ENCODE results near the gene REX1BD.

DNA sequence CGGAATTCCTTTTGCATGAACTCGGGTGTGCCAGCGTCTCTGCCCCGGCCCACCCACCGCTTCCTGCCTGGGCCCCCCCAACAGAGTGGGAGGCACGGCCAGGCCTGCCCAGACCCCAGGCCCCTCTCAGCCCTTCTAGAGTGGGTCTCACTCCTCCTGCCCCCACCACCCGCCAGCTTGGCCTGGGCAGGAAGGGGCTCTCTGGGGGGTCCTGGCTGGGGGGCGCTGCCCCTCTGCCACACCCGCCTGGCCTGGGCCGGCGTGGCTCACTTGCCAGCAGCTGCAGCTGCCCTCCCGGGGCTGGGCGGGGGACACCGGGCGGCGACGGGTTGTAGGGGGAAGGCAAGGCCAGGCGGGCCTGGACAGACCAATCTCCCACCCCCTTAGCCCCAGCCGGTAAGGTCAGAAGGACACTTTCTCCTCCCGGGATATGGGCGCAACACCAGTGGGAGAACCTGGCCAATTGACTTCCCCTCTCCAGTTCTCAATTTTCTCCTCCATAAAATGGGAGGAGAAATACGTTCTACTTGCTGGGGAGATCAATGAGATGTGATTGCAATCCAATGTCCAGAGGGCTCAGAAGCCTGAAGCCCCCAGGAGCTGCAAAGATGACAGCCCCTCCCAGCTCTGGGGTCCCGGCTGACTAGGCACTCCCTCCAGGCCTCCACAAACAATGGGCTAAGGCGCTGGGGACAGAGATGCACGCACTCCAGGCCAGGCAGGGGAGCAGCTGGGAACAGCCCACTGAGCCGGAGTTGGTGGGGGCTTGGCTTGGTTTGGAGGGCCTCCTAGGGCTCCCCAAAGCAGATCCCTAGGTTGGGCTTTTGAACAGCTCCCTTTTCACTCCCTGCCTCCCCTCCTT is 15.6 kb downstream of the REX1BD start:
- TF ChIP-seq, protein P1, sequence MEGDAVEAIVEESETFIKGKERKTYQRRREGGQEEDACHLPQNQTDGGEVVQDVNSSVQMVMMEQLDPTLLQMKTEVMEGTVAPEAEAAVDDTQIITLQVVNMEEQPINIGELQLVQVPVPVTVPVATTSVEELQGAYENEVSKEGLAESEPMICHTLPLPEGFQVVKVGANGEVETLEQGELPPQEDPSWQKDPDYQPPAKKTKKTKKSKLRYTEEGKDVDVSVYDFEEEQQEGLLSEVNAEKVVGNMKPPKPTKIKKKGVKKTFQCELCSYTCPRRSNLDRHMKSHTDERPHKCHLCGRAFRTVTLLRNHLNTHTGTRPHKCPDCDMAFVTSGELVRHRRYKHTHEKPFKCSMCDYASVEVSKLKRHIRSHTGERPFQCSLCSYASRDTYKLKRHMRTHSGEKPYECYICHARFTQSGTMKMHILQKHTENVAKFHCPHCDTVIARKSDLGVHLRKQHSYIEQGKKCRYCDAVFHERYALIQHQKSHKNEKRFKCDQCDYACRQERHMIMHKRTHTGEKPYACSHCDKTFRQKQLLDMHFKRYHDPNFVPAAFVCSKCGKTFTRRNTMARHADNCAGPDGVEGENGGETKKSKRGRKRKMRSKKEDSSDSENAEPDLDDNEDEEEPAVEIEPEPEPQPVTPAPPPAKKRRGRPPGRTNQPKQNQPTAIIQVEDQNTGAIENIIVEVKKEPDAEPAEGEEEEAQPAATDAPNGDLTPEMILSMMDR (IDR thresholded peaks at IDR 0.05; ENCODE audit: extremely low read depth in 1 of 2, insufficient read depth in 1 of 2, low read depth in 1 of 2, low read length in 2 of 2) = no peak
- TF ChIP-seq GATA2 (IDR thresholded peaks at IDR 0.05; ENCODE audit: insufficient read depth, insufficient read length, low read depth, low read length) = no peak
